NCI-H748 (cell line): Measurements from ENCODE around the gene AGBL2.
"Not testable (repeated sequence)": the region's sequence is repeated elsewhere in the genome, so short reads cannot be mapped to it uniquely, and the experiment has no call there.

ENCODE experiments used
- DNase-seq: peaks from one replicate; lab custom pipeline; 2025; ENCODE audit not compliant: unreplicated experiment; lab: John Stamatoyannopoulos, UW

The AGBL2 gene, protein sequence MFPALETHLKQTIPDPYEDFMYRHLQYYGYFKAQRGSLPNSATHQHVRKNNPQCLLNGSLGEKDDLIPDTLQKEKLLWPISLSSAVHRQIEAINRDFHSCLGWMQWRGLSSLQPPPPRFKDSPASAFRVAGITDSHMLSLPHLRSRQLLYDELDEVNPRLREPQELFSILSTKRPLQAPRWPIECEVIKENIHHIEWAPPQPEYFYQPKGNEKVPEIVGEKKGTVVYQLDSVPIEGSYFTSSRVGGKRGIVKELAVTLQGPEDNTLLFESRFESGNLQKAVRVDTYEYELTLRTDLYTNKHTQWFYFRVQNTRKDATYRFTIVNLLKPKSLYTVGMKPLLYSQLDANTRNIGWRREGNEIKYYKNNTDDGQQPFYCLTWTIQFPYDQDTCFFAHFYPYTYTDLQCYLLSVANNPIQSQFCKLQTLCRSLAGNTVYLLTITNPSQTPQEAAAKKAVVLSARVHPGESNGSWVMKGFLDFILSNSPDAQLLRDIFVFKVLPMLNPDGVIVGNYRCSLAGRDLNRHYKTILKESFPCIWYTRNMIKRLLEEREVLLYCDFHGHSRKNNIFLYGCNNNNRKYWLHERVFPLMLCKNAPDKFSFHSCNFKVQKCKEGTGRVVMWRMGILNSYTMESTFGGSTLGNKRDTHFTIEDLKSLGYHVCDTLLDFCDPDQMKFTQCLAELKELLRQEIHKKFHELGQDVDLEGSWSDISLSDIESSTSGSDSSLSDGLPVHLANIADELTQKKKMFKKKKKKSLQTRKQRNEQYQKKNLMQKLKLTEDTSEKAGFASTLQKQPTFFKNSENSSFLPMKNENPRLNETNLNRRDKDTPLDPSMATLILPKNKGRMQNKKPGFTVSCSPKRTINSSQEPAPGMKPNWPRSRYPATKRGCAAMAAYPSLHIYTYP

DNA sequence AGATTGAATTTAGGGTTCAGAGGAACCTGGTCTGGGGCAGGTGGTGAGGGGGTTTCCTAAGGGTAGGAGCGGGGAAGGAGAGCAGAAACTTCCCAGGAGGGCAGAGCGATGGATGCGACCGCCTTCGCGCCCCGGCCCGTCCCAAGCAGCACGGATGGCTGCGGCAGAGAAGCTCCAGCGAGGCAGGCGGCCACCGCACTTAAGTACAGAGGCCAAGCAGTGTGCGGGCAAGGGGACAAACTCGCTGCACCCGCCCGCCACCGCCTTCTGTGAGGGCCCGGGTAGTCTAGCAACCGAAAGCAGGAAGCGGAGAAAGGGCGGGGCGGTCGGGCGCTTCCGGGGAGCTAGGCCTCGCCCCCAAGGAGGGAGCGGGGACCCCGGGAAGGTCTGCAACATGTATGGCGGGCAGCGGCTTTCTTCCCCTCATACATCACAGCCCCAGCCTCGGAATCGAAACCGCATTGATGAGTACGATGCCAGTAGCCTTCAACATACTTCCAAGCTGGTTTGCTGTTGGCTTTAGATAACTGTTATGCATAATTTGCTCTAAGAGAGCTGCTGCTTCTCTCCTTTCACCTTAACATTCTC is at the start of gene AGBL2:
TSS of gene AGBL2 (minus strand) at position 288 of the 588 bp plus-strand sequence. CDS start 719 bp downstream, outside the sequence.
- DNase-seq, result peak; percentile 83

DNA sequence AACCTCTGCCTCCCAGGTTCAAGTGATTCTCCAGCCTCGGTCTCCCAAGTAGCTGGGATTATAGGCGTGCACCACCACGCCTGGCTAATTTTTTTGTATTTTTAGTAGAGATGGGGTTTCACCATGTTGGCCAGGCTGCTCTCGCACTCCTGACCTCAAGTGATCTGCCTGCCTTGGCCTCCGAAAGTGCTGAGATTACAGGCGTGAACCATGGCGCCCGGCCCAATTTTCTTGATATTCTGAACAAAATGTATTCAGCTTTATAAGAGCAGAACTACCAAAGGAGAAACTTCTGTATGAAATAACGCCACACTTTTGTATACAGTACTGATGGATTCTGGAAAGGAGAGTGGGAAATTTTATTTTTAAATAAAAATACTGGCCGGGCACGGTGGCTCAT is 44.1 kb upstream of the AGBL2 start:
- not testable (repeated sequence) for DNase-seq

DNA sequence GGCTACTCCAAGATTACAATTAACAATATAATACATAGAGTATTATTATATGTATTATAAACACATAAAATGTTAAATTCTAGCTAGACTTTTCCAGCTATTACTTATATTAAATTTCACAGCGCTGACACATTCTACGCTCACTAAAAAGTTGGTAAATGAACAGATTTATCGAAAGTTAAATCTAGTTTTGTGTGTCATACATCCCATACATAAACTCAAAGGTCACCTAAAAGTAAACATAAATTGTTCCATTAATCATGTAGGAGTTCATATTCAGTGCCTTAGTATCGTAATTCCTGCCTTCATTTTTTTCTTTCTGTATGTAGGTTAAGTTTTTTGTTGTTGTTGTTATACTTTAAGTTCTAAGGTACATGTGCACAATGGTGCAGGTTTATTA is 41.0 kb upstream of the AGBL2 start:
- DNase-seq, result no peak

DNA sequence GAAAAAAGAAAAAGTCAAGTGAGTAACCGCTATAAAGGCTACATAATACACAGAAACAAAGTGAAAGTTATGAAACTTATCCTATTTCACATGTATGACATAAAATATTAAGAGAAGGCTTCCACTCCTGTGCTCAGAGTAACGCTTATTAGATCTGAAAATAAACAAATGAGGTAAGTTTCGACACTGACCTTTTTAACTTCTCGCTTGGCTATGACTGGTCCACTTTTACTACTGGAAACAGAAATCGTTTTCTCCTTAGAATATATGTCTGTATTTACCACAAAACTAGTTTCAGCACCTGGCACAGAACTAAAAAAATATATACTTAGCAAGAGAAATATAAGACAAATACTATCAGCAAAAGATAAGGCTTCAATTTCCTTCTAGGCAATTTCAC is 35.6 kb upstream of the AGBL2 start:
- no peak for DNase-seq

DNA sequence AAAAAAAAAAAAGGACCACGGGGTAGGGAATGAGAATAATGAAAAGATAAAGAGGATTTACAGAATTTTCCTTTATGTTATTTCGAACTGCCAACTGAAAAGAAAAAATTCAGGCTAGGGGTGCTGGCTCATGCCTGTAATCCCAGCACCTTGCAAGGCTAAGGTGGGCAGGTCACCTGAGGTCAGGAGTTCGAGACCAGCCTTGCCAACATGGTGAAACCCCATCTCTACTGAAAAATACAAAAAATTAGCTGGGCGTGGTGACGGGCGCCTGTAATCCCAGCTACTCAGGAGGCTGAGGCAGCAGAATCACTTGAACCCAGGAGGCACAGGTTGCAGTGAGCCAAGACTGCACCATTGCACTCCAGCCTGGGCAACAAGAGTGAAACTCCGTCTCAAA is 27.3 kb upstream of the AGBL2 start:
- not testable (repeated sequence) for DNase-seq

DNA sequence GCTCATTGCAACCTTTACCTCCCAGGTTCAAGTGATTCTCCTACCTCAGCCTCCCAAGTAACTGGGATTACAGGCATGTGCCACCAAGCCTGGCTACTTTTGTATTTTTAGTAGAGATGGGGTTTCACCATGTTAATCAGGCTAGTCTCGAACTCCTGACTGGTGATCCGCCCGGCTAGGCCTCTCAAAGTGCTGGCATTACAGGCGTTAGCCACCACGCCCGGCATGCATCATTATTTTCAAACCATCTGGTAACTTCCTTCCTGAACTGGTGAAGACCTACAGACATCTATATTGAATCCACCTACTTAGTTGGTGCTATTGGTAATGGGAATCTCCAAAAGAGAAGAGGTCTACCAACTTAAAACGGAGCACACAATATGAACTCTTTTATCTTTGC is 22.6 kb upstream of the AGBL2 start:
- not testable (repeated sequence) for DNase-seq

DNA sequence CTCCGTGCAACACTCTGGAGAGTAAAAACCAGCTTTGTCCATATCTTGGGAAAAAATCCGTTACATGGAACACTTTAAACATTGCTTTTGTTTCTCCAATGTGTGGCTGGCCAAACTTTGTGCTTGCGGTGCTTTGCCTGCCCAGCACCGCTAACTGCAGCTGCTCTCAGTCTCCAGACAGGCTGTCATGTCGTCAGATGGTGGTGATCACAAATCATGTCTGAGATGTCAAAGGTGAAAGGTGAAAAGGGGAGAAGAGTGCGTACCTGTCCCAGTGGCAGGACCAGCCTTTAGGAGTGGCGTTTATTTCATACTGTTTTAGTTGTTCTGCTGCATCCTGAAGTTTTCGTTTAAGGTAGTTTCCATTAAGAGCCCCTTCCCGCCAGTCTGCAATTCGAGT is 17.1 kb upstream of the AGBL2 start:
- DNase-seq, result no peak

DNA sequence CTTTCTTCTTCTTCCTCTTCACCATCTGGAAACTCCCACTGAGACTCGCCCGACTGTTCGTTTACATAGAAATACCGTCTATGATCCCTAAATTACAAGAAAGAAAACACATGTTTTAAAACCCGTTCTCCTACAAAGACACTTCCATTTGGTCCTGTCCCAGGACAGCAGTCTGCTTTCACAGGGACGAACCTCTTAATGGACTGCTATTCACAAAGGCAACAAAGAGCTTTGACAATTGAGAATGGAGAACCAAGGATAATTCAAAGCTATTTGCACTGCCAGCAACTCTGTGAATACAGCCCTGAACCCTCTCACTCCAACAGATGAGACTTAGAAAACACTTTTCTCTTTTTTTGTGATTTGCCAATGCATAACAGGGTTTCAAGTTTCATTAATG is 16.3 kb upstream of the AGBL2 start:
- DNase-seq, result no peak

DNA sequence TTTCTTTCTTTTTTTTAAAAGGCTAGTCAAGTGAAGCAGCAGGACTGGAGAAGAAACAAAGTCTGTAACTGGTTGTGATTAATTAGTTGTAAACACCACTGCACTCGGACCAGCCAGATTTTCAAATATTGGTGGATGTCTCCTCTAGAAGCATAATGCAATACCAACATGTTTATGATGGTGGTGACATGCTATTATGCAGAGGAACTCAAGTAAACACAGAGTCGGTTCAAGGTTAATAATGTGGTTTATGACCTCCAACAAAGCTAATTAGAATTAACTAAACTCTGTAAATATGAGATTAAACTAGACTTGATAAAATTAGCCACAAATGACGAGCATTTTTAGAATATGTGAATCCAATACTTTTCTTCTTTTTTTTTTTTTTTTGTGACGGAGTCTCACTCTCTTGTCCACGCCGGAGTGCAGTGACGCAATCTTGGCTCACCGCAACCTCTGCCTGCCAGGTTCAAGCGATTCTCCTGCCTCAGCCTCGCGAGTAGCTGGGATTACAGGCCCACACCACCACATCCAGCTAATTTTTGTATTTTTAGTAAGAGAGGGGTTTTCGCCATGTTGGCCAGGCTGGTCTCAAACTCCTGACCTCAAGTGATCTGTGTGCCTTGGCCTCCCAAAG is 11.8 kb upstream of the AGBL2 start:
- DNase-seq, result no peak

DNA sequence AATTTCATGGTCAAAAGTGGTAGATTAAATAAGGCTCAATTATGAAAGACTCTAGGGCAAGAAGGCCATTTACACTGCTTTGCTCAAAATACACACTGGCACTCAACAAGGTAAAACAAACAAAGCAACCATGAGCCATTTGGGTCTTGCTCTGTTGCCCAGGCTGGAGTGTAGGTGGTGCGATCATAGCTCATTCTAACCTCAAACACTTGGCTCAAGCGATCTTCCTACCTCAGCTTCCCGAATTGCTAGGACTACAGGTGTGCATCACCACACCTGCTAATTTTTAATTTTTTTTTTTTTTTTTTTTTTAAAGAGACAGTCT is 10.9 kb upstream of the AGBL2 start:
- DNase-seq, result no peak

DNA sequence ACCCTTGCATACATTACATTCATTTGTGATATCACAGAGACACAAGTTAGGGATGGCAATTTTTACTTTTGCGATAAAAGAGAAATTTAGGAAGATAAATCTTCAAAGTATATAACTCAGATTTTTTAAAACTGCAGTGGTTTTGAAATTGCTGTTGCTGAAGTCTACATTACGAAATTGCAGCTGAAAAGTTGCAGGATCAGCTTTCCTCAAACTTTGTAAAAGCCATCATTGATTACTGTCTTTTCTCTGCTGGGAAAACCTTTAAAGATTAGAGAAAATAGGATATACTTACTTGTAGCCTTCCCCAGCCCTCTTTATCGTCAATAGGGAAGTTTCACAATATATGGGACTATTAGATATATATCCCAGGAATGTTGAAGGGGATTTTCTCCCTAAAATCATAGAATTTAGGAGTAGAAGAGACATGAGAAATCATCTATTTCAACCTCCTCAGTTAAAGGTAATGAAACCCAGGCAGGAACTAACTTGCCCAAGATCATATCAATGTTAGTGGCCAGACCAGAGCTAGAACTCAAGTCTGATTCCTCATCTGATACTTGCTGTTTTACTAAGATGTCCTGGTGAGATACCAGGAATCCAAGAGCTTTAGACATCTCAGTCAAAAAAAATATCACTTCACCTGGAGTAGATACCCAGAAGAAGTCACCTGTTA is 10.4 kb upstream of the AGBL2 start:
- no peak for DNase-seq

DNA sequence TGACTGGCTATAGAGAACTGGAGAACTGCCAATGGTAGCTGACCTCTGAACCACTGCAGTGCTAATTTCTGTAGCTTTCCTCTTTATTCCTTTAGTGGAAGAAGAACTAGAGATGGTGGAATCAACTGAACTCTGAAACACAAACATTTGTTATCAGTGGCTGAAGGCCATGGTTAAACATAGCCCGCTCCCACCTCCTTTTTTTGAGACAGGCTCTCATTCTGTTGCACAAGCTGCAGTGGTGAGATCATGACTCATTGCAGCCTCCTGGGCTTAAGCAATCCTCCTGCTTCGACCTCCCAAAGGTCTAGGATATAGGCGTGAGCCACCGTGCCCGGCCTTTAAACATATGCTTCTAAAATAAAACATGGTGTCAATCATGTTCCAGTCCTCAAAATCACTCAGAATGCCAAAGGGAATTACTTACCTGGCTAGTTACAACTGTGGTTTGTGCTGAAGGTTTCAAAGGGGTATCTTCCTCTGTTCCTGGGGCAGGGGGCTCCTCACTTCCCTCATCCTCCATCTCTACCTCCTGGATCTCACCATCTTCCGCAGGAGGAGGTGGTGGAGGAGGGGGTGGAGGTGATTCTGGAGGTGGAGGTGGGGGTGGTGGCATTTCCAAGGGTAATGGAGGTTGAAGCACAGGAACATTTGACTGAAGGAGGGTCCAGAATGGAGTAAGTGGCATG is 9.0 kb upstream of the AGBL2 start:
- no peak for DNase-seq

DNA sequence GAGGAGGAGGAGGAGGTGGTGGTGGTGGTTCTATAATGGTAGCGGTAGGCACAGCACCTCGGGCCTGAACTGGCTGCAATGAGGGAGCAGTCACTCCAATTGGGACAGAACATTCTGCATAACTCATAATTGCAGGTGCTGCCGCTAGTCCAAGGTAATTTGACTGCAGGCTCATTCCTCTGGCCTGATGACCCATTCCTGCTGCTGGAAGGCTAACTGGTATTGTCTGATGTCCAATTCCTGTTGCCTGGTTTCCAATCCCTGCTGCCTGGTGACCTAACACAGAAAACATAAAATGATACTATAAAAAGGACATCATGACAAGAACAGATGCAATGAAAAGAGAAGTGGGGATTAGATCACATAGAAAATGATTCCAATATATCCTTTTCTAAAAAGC is 7.9 kb upstream of the AGBL2 start:
- no peak for DNase-seq

DNA sequence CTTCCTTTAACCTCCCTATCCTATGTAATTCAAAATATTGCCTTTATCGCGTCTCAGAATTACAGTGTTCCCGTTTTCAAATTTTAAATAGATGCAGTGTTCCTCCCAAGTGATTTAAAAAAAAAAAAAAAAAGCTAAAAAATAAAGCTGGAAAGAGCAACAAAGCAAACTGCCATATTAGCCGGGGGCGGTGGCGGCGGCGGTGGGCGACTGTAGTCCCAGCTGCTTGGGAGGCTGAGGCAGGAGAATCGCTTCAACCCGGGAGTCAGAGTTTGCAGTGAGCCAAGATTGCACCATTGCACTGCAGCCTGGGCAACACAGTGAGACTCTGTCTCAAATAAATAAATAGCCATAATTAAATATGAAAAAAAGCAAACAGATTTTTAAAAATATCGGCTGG is 5.5 kb upstream of the AGBL2 start:
- DNase-seq, result no peak

DNA sequence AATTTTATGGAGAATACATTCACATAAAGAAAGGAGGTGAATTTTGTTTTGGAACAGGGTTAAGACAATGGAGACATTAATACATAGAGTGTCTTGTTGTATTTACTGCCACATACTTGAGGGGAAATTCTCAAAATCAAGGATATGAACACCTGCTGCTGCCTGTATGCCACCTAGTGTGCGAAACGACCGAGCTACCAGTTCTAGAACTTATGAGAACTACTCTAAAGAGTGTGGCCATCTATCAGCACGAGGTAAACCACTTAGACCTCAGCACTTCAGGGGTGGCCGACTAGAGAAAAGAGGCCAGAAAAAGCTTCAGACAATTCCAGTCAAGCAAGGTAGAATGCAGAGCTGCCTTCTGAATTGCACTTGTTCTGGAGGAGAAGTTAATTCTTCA is 1.5 kb upstream of the AGBL2 start:
- DNase-seq, result no peak

DNA sequence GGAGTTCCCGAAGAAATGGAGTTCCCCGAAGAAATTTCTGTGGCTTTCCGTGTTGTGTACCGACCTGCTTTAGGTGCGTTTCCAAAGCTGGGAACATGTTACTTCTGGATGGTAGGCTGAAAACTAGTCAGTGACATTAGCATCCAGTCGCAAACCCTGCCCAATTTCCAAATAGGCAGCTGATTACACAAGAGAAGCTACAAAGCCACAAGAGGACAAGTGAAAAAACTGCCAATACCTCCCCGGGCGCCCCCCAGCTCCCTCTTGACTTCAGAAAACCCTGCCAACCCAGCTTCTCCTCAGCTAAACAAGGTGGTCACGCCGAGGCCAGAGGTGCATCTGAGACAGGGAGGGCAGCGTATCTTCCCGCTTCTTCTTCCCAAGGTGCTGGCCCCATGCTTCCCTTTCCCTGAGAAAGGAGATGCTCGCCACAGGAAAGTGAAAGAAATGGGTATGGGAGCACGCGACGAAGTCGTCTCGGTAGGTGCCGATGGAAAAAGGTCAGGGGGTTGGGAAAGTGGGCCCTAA is 551 bp downstream of the AGBL2 start:
- peak; percentile 51 for DNase-seq

DNA sequence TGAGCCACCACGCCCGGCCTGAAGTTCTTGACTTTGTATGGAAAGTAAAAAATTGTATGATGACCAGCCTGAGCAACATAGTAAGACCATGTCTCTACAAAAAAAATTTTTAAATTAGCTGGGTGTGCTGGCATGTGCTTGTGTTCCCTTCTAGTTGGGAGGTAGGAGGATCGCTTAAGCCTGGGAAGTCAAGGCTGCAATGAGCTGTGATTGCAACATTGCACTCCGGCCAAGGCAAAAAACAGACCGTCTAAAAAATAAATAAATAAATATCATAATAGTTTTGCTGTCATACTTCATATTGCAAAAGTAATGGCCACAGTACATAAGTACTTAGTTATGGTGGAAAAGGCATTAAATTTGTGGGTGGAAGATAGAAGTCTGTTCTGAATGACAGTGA is 3.4 kb downstream of the AGBL2 start:
- DNase-seq, result no peak

DNA sequence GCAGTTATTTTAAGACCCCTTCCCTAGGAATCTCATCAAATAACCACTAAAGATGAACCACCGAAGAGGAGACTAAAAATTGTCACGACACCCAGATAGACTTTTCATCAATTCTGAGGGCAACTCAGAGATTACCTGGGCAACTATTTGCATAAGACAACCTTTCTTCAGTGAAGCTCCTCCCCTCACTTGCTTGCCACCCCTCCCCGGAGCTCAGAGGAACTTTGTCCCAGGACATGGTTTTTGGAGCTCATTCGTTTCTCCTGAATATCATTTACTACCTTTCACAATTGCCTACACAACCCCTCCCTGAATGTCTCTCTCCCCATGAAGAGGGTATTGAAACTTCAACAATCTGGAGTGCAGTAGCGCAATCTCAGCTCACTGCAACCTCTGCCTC is 3.9 kb downstream of the AGBL2 start:
- no peak for DNase-seq

DNA sequence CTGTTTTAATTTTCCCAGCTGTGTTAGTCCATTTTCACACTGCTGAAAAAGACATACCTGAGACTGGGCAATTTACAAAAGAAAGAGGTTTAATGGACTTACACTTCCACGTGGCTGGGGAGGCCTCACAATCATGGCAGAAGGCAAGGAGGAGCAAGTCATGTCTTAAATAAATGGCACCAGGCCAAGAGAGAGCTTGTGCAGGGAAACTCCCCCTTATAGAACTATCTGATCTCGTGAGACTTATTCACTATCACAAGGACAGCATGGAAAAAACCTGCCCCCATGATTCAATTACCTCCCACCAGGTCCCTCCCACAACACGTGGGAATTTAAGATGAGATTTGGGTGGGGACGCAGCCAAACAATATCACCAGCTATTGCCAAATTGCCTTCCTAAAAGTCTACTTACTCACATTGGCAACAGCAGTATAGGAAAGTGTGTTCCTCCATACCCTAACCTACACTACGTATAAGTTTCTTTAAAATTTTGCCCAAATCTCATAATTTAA is 7.8 kb downstream of the AGBL2 start:
- DNase-seq, result not testable (repeated sequence)

DNA sequence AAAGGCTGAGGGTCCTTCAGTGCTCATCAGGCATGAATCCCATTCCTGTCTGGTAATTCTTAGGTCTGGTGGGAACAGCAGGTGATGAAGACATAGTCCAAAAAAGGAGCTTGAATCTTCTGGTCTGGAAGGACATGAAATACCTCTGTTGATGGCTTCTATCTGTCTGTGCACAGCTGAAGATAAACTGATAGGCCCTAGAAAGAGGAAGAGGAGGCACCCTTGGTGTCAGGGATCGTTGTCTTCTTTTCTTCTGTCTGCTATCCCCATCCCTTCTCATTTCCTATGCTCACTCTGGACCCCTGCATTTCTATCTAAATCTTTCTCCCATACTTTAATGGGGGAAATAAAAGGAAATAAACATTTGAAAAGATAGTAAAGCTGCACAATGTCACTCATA is 9.4 kb downstream of the AGBL2 start:
- no peak for DNase-seq
